ENCODE data around the gene NARF.
"Not testable (repeated sequence)": the region's sequence is repeated elsewhere in the genome, so short reads cannot be mapped to it uniquely, and the experiment has no call there.

The NARF gene

GRCh38 chr17:82446124-82446523 is 12.4 kb upstream of the NARF start:
- no peak for DNase-seq (ENCODE audit: low spot score)

DNA sequence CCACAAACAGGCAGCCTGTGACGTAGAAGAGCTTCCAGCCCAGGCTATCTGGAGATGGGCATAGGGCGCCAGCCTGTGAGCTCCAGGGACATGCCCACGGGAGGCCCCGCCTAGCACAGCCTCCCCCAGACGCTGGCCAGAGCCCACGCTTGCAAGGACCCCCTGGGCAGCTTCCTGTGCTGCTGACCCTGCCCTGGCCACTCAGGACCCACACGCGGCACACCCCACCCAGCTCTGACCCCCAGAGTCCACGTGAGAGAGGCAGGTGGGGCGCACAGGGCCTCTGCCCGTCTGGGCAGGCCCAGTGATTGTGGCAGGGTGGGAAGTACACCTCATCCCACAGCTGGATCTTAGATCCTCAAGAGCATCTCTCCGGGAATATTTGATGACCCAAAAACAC is 11.9 kb upstream of the NARF start:
- DNase-seq (ENCODE audit: low spot score), result no peak

DNA sequence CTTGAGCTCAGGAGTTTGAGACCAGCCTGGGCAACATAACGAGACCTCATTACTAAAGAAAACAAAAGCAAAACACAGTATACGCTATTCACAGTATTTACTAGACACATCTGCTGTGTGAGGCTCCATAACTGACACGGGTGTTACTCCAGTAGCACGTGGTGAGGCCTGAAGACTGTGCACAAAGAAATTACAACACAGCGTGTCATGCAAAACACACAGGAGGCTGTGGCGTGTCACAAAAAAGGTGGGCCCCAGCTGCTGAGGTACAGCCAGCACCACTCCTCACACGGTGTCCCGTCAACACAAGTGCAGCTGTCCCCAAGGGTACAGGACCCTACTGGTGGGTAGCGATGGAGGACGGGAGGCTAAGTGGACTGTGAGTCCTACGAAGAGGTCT is 10.7 kb upstream of the NARF start:
- DNase-seq (ENCODE audit: low spot score), result peak; percentile 85

DNA sequence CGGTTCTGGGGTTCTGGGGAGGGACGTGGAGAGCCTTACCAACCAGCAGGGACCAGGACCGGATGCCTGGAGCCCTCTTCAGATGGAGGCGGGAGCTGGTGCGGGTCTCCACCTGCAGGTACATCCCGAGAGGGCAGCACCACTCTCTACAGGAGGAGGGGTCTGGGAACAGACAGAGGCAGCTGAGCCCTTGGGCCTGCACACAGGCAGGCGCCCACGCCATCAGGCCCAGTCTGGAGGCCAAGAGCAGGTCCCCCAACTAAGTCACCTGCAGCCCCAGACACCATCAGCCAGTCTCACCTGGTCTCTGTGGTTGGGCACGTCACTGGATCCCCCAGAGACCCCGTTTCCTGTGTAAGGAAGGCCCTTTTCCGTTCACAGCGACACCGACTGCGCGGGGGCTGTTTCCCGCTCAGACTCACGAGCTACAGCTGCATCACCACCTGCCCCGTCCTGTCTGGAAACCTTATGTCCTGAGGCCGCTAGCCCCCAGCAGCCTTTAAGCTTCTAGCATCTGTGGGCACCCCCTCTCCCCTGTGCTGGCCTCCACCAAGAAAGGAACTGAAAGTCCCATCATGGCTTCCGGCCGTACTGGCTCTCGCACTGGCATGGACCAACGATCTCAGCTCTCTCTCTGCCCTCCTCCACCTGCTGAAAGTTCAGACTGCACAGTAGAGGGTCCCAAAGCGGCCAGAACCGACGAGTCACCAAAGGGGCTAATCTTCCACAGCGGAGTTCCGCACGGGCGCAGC is 9.2 kb upstream of the NARF start:
- peak; percentile 98 for DNase-seq (ENCODE audit: low spot score)

DNA sequence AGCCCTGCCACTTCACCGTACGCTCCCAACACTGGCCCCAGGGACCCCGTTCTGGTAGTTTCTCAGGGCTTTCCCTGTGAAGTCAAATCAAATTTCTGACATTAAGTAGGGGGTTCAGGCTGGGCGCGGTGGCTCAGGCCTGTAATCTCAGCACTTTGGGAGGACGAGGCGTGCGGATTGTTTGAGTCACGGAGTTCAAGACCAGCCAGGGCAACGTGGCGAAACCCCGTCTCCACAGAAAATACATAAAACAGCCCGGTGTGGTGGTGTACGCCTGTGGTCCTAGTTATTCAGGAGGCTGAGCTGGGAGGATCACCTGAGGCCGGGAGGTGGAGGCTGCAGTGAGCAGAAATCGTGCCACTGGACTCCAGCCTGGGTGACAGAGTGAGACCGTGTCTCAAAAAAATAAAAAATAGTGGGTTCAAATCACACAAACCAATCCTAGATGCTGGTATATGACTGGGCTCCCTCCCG is 8.6 kb upstream of the NARF start:
- DNase-seq (ENCODE audit: low spot score), result no peak

- DNase-seq (ENCODE audit: low spot score), result peak; percentile 91
These were observed 8.0 kb upstream of the NARF start, which contains the start of gene CYBC1 for GRCh38 chr17:82450357-82451106. CYBC1 (minus strand) TSS chr17:82450752; CDS start chr17:82449254, 1,498 bp downstream.

DNA sequence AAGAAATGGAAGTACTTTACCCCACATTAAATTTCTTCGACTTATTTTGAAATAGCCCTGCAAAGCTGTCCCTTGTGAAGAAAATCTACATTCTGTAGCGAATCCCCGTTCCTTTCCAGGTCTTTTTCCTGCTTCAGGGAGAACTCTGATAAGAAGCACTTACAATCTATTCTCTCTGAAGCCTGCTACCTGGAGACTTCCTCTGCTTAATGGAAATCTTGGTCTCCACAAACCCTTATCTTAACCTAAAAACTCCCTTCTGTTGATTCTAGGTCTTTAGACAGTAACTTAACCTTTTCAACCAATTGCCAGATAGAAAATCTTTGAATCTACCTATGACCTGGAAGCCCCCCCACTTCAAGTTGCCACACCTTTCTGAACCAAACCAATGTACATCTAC is 6.4 kb upstream of the NARF start:
- DNase-seq (ENCODE audit: low spot score), result no peak

- DNase-seq (ENCODE audit: low spot score), result not testable (repeated sequence)
These were observed 5.4 kb upstream of the NARF start for GRCh38 chr17:82453151-82453550.

- DNase-seq (ENCODE audit: low spot score), result not testable (repeated sequence)
These were observed 4.8 kb upstream of the NARF start for GRCh38 chr17:82453706-82454105.

- no peak for DNase-seq (ENCODE audit: low spot score)
These were observed 1.2 kb upstream of the NARF start for GRCh38 chr17:82457073-82457928.

- DNase-seq (ENCODE audit: low spot score), result no peak
These were observed 687 bp upstream of the NARF start for GRCh38 chr17:82457929-82458178.

GRCh38 chr17:82458885-82459424 is 414 bp downstream of the NARF start:
- DNase-seq (ENCODE audit: low spot score), result peak; percentile 27

GRCh38 chr17:82459936-82460335 is 1.4 kb downstream of the NARF start:
- not testable (repeated sequence) for DNase-seq (ENCODE audit: low spot score)

- DNase-seq (ENCODE audit: low spot score), result no peak
These were observed 3.4 kb downstream of the NARF start for GRCh38 chr17:82461827-82462524.

DNA sequence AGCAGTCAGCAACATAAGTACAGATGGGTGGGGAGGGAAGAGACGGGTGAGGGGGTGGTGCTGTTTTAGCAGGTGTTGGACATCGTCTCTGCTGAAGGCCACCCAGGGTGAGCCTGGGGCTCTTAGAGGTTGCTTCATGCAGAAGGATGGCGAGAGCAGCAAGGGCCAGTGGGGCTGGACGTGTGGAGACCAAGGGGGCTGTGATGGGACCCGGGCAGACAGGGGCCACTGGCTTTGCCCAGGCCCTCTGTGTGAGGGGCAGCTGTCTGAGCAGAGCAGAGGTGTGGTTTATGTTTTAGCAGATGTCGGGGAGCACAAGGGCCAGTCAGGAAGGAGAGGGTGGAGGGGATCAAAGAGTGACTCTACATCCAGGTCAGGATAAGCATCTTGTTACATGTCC is 4.8 kb downstream of the NARF start:
- no peak for DNase-seq (ENCODE audit: low spot score)

- DNase-seq (ENCODE audit: low spot score), result no peak
These were observed 5.5 kb downstream of the NARF start for GRCh38 chr17:82463925-82464566.

DNA sequence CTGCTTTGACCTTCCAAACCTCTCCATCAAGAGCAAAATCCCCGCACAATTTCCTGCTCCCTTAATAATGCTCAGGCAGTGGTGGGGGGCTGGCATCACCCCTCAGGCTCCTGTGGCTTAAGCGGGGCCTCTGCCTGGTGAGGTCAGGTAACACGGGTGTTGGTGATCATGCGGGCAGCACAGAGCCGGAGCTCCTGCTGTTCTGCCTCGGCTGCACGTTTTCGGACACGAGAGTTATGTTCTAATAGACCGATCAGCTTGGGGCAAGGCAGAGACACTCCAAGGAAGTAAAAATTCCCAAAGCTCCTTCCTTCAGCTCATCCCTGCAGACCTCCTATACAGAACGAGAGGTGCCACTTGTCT is 6.0 kb downstream of the NARF start:
- no peak for DNase-seq (ENCODE audit: low spot score)

DNA sequence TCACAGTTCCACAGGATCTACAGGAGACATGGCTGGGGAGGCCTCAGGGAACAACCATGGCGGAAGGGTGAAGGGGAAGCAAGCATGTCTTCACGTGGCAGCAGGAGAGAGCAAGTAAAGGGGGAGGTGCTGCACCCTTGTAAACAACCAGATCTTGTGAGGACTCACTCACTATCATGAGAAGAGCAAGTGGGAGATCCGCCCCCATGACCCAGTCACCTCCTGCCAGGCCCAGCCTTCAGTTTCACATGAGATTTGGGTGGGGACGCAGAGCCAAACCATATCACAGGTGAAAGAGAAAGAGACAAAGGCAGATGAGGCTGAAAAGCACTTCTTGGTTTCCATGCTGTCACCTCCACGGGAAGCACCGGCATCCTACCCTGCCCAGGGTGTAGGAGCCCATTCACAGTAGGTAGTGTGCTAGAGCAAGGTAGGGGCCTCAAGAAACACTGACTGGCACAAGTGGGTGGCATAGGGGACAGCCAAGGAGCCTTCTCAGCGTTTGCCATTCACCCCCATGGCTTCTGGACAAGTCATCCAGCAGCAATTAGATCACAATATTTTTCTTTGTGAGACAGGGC is 6.6 kb downstream of the NARF start:
- no peak for DNase-seq (ENCODE audit: low spot score)

- DNase-seq (ENCODE audit: low spot score), result no peak
These were observed 10.2 kb downstream of the NARF start for GRCh38 chr17:82468692-82469091.

- DNase-seq (ENCODE audit: low spot score), result no peak
These were observed 11.5 kb downstream of the NARF start for GRCh38 chr17:82470065-82470464.

Data from NAMALWA (cell line).